Eye (tissue), 1 donor: ENCODE data around the gene ELL2.
"Not testable (repeated sequence)": the region's sequence is repeated elsewhere in the genome, so short reads cannot be mapped to it uniquely, and the experiment has no call there.

Experiments
- DNase-seq: peaks from one replicate; pipeline ENCODE4 v3.0.0-alpha.2; 2015

Gene ELL2

DNA sequence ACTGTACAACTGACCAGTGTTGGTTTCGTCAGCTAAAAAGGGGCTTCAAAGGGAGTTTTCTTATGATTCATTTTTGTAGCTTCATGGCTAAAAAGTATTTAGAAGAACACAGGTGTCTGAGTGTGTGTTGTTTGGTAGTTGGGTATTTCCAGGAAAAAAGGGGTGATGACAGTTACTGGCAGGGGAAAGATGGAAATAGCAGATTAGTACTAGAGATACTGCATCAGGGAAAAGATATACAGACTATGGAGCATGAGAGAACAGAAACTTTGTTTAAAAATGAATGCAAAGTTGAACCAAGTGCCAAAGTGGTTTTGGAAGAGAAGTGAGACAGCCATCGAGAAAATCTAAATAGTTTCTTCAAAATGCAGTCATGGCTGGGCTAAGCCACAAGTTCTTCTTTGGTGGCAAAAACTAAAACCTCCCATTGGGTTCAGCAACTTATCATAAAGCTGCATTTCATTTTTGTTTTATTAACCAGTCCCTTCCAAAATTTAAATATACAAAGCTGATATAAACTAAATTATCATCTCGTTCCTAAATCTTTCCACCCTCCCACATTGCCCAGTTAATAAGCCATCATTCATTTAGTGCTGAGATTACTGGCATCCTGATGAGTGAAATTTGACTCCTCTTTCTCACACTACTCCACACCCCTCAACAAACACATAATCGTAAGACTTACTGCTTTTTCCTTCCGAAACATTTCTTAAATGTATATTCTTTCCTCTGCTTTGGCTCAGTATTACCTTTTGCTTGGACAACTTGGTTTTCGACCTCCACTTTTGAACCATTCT is 33.5 kb downstream of the ELL2 start:
- DNase-seq, result no peak

DNA sequence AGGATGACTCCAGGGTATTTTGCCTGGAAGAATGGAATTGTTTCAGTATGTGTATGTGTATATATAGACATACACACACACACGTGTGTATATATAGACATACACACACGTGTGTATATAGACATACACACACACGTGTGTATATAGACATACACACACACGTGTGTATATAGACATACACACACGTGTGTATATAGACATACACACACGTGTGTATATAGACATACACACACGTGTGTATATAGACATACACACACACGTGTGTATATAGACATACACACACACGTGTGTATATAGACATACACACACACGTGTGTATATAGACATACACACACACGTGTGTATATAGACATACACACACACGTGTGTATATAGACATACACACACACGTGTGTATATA is 34.4 kb downstream of the ELL2 start:
- DNase-seq, result not testable (repeated sequence)

DNA sequence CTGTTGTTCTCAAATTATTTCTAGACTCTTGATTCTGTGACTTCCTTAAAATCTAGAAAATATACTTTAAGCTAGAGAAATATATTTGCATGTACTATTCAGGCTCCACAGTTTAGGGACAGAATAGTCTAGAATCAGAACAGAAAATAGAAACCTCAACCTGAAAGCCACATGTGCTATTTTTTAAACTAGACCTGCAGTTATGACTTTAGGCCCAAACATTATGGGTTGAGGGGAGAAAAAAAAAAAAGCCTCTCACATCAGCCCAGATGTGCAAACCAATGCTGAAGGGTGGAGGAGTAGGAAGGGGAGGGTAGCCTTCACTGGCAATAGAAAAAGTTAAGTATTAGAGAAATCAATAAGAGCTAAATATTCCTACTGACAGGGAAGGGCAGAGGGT is 35.7 kb downstream of the ELL2 start:
- no peak for DNase-seq

DNA sequence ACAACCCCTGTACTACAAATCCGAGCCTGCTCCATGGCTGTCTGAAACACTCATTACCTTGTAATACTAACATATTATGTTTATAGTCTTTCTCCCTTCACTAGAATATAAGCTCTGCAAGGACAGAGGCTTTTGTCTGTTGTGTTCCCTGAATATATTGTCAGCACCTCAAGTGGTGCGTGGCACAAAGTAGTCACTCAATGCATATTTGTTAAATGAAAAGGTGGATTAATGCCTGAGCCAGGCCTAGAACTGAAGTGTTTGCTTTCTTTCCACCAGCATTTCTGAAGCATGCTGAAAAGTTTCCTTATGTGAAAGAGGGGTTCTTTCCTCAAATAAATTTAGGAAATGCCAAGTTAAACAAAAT is 36.3 kb downstream of the ELL2 start:
- DNase-seq, result no peak

DNA sequence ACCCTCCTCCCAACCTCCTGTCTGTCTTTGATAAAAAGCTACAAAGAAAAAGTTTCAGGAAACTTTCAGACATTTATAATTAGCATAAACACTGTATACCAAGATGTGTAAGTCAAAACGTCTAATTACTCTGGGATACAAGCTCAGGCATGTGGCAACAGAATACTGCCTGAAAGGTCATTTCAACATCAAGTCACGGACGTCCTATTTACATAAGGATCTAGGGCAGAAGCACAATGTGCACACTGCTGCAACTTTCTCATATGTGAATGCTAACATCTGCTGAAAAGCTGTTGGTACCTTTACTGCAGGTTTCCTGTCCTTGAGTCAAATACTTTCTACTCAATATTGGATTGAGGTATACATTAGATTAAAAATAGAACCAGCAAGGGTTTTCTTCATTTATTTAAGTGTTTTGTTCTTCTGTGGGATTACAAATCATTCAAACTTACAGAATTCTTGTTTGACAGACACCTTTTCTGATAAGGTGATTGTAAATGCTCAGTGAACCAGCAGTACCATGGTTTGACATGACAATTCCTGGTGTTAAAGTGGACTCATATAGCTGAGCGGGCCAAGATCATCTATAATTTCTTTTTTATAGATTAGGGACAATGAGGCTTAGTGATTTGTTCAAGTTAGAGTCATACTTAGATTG is 36.8 kb downstream of the ELL2 start:
- DNase-seq, result peak; percentile 79

DNA sequence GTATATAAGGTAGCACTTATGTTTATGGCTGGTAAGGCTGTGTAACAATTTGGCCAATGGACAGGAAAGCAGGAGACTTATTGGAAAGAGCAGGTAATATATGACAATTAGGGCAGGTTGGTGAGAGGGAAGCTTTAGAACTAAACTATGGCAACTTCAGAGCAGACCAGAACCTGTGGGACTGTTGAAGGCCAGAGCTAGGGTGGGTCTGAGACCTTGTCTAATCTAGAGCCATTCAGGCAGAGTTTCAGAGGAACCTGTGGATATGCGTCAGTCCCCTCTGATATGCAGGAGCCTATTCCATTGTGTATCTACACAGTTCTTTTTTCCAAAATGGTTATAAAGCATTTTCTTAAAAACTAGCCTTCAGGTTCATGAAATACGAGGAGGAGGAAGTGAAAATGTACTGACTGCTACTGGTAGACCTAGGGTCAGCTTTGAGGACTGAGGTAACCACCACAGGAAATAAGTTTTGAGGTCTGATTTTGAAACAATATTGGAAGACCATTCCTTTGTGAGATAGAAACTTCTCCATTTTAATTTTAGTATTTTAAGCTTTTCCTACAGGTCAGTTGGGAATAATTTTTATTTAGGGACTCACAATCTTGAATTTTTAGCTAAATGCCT is 37.6 kb downstream of the ELL2 start:
- DNase-seq, result no peak

DNA sequence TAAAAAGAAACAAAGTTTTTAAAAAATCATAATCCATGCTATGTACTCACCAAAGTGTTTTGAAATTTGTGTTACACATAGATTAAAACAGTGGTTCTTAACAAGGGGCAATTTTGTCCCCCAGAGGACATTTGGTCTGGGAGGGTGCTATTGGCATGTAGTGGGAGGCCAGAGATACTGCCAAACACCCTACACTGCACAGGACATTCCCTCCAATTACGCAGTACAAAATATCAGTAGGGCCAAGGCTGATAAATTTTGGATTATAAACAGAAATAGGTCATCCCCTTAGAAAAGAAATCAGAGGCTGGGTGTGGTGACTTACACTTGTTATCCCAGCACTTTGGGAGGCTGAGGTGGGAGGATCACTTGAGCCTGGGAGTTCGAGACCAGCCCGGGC is 38.9 kb downstream of the ELL2 start:
- DNase-seq, result no peak

DNA sequence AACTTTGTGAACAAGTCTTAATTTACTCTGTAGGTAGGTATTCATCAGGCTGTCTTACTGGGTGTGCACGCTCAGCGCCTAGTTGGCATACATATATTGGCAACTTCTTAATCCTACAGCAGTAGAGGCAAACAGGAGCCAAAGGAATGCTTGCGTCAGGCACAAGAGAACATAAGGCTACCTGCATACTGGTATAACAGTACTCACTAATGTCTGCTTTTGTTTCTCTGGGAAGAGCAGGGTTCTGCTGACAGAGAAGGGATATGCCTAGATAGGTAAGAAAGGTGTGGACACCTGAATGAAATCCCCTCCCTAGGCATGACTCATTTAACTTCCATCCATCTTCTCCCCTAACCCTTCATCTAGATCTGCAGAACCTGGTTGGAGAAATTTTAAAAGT is 40.1 kb downstream of the ELL2 start:
- no peak for DNase-seq

DNA sequence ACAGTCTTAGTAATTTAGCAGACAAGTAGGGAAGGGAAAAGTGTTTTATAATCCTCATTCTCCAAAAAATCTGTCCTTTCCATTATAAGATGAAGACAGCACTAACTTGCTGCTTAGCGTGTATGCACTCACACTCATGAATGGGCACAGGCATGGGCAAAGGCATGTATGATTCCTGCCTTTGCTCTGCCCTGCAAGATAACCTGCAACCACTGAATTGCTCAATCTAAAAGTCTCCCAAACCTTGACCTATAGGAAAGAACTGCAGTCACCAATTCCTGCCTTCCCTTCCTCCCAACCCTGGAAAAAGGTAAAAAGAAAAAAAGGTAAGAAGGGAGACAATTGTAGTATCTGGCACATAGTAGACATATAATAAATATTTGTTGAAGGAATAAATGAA is 40.8 kb downstream of the ELL2 start:
- no peak for DNase-seq

DNA sequence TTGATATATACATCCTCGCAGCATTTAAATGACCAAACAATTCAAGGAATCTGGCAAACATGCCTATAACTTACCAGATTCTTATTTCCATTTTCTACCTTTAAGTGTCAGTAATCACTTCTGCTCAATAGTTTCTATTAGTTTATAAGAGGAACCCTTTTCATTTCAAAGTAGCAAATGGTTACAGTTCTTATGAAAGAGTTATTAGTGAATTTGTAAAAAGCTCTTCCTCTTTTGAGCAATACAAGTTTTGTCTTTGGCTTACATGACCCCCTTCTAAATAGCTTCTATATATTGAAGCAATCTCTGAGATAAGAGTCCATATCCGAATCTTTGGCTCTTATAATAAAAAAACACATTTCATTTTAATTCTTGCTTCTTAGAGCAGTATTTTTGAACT is 42.0 kb downstream of the ELL2 start:
- no peak for DNase-seq

DNA sequence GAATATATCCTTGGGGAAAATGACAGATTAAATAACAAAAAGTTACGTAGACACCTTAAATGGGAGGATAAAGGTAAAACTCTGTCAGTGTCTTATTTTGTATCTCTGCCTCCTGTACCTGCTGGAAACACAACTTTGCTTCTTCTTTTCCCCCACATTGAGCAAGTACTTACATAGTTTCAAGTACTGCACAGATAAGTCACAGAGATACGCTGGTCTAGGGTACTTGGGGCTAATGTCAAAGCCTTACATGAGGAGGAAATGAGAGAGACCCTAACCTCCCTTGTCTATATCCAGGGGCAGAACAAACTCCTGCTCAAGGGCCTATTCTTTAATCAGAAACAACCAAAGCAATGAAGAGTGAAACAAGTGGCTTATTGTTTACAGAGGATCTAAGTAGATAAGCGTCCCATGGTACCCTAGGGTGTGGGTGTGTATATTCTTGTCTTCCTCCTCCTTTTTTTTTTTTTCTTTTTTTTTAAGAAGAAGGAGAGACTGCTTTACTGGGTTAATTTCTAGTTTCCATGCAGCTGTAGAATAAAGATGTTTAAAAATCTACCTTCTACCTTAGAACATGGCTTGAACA is 43.1 kb downstream of the ELL2 start:
- DNase-seq, result no peak

DNA sequence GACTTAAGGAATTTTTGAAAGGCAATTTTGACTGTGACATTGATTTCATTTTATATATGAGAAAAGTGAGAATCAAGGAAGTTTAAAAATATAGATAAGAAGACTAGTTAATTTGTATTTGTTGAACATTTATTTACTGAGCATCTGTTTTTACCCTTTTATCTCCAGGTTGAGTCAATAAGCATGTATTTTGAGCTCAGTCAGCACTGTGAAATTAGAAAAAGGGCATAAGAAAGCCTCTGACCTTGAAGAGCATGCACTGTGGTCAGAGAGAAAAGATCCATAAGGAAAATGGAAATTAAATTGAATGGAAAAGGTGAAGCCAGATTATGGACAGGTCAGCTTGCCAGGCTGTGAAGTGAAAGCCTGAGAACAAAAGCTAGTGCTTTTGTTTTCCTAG is 44.4 kb downstream of the ELL2 start:
- DNase-seq, result no peak

DNA sequence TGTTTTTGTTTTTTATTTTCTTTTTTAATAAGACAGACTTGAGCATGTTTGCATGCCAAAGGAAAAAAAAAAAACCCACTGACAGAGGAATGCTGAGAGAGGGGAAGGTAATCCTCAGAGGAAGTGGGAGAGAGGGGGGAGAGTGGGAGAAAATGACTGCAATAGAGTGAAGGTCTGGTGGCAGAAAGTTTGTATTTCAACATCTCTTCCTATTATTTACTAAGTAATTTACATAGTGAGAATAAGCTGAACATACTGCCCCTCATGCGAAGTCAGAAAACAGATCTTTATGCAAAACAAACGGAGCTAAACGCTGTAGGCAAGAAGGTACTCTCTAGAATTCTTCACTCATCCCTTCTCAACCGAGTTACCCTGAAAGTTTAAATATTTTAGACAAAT is 45.0 kb downstream of the ELL2 start:
- no peak for DNase-seq

DNA sequence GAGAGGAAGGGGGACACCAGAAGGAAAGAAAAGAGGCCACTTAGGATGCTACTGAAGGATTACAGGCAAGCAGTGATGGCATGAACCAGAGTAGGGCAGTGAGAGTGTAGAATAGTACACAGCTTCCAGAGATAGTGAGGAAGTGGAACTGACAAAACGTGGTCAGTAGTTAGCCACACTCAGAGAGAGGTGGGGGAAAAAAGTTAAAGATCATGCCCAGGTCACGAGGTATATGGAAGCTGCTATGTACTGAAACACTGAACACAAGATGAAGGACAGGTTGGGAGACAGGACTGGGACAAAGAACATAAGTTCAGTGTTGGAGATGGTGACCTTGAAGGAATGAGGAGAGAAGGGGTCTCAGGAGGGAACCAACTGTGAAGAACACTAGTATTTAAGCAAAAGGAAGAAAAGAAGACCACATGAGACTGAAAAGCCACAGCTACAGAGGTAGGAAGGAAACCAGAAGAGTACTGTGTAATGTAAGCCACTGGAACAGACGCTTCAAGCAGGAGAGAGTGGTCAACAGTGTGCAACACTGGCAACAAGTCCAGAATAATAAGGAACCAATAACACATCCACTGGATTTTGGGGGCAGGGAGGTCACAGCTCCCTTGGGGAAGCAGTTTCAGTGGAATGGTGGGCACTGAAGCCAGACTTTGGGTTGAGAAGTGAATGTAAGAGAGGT is 45.5 kb downstream of the ELL2 start:
- DNase-seq, result no peak

DNA sequence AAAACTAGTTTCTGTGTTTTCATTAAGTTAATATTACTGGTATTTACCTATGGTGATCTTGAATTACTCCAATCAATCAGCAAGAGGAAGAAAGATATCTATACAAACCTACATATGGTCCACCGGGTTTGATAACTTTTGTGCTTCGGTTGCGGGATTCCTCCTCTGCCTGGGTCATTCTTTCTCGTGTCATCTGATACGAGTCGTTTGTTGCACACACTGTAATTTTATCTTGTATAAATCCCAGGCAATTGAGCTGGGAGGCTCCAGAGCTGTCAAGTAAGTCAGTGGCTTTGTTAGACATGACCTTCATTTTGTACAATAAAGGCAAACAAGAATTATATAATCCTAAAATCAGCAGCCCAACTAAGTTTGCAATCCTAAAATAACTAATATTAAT is 48.0 kb downstream of the ELL2 start:
- no peak for DNase-seq

DNA sequence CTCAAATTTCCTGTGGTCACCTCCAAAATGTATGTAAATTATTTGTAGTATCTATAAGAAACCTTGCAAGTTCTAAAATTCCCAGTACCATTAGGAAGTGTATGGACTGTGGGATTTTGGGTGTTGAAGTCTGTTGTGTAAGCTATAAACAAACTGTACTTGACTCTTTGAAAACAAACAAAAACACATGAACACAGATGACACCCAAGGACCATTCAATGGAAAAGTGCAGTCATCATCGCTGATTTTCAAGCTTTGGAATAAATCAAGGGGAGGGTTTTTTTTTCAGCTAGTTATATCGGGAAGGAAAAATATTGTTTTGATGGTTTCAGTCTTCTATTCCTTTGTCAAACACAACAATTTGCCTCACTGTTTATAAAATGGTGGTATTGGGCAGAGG is 49.6 kb downstream of the ELL2 start:
- no peak for DNase-seq

DNA sequence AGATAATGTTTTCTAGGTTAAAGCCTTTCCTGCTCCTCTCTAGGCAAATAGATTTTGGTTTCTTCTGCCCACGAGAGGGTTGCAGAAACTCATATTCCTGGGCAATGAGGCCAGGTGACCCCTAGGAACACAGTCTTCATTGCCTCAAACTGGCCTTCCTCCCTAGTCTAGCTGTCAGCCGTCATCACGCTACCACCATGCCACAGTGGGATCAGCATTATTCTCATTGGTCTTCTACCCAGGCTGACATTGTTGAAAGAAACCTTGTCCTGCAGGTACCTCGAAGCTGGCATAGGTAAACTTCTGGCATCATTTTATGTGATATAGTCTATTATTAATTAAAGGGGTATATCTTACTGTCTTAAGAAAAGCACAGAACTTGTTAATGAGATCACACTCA is 51.1 kb downstream of the ELL2 start:
- DNase-seq, result no peak

DNA sequence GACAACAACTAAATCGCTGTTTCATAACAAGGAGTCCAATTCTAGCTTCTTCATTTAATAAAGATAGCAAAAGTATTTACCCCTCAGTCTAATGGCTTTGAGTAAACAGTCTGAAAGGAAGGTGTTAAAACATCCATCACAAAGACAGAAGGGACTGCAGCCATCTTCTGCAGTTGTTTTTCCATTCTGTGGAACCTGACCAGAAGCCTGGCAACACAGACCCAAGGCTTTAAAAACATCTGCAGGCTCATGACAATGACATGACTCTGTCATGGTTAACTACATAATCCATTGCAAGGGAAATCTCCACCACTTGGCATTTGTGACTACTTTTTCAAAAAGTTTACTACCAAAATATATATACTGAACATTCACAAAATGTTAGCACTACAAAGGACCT is 51.9 kb downstream of the ELL2 start:
- DNase-seq, result no peak

DNA sequence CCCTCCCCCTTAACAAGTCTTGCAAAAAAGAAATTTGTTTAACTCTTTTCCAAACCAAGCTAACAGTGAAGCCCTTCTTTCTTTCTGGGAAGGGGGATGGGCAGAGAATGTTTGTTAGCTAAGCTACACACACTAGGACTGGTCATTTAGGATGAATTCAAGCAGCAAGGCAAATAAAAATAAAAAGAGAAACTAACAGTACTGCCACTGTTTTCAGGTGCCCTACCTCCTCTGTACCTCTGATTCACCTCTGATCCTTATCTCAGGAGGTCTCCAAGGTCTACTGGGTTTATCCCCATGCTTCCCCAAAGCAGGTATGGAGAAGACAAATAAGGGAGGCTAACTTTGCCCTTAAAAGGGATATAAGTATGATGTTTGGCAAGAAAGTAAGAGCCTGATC is 52.9 kb downstream of the ELL2 start:
- DNase-seq, result no peak

DNA sequence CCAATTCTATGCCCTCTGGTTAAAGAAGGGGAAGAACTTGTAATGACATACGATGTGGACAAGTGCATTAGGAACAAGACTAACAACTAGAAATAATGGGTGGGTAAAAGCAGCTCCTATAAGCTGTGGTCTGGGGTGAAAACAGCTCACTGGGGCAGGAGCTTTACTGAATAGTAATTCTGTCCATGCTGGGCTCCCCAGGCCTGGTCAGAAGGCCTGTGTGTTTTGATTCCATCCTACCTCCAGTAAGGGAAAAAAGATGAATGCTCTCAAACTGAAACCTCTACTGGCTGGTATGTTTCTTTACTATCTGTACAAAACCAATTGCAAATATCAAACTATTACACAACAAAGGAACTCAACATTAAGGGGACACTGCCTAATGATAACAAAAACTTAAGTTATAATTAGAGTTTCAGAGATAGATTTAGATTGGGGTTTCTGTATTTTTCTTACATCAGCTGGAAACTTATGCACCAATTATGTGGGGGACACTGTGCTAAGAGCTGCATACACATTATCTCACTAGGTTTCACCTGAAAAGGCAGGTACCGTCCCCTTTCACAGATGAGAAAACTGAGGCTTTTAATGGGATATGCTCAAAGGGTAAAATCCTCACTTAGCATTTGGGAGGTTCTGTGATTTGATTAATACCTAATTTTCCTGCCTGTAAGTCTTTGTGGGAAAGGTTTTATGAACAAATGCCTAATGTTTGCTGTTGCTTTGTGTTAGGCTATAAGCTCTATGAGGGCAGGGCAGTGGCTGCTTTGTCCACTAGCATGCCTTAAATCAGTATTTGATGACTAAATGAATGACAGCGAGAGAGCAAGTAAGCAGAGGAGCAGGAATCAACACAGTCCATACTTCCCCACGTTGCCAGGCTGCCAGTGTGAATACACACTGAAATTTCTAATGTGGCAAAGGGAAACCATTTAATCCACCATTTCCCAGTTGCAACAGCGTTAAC is 53.6 kb downstream of the ELL2 start:
- DNase-seq, result no peak

DNA sequence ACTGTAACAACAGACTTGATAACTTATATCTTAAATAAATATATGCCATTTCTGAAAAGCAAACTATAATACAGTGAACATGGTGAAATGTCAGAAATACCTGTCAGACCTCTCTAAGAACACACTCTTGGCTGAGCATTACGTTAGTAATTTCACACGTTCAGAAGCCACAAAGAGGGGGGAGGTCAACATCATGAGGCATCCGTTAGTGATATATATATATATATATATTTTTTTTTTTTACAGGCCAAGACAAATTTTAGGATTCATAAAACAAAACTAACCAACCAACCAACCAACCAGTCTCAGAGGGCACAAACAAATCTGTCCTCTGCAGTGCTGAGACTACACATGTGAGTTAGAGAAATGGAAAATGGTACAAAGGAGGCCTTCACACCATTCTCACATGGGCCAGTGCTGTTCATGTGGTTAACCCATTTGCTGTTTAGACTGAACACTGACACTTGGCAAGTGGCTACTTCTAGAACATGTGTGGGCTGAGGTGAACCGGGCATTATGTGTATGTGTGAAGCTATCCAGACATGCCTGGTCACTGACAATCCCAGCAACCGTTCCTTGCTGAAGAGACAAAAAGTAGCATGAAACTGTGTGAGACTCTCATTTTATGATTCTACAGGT is 54.5 kb downstream of the ELL2 start:
- no peak for DNase-seq

DNA sequence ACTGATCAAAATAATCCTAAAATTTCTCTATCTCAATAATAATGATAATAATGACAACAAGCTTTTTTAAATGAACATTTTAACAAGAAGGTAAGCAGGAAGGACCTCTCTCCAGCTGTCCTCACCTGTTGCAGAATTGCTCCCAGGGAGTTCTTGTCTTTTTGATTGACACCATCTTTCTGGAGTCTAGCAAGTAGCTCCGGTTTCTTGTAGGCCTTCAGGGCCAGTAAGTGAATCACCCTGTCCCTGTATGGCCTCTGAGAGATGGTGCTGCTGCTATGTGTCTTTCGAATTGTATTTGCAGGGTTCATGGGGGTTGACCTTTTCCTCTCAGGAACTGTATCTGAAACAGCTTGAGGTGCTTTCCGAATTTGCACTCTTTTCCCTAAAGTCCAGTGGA is 55.3 kb downstream of the ELL2 start:
- DNase-seq, result not testable (repeated sequence)
